COR-L47 (cell line): Measurements from ENCODE around the gene UBE2C.
A peak's percentile ranks its signal among the peaks of the same experiment; 100 is the strongest.
"Not testable (repeated sequence)": the region's sequence is repeated elsewhere in the genome, so short reads cannot be mapped to it uniquely, and the experiment has no call there.

Experiments used
- DNase-seq: peaks from one replicate; lab custom pipeline; 2025; lab: John Stamatoyannopoulos, UW

Gene UBE2C

DNA sequence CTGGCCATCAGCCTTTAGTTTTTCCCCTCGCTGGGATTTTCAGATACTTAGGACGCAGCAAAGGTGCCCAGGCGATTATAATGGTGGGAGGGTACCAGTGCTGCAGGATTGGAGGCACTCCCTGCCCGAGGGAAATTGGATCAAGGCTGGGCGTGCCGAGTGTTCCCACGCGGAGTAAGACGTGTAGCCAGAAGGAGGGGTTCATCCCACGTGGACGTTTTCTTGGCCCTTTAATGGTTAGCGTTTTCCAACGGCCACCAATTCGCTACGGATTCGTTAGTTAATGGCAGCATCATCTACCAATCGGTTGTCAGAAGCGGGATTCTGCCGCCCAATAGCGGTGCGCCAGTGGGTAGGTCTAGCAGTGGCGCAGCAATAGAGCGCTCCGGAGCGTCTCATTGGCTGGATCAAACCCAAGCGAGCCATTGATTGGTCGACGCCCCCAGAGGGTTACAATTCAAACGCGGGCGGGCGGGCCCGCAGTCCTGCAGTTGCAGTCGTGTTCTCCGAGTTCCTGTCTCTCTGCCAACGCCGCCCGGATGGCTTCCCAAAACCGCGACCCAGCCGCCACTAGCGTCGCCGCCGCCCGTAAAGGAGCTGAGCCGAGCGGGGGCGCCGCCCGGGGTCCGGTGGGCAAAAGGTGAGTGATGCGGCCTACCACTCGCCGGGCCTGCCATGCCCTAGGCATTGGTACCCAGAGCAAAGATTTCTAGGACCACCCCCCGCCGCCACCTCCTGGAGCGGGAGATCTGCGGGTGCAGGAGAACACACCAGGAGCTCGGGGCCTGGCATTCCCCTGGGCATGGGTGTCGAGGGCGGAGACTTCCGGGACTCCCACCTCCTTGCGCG is at the start of gene UBE2C:
Gene UBE2C (plus strand): TSS at position 488 of the 849 bp plus-strand sequence. CDS start 52 bp downstream, at position 540.
- DNase-seq: peak; percentile 99

DNA sequence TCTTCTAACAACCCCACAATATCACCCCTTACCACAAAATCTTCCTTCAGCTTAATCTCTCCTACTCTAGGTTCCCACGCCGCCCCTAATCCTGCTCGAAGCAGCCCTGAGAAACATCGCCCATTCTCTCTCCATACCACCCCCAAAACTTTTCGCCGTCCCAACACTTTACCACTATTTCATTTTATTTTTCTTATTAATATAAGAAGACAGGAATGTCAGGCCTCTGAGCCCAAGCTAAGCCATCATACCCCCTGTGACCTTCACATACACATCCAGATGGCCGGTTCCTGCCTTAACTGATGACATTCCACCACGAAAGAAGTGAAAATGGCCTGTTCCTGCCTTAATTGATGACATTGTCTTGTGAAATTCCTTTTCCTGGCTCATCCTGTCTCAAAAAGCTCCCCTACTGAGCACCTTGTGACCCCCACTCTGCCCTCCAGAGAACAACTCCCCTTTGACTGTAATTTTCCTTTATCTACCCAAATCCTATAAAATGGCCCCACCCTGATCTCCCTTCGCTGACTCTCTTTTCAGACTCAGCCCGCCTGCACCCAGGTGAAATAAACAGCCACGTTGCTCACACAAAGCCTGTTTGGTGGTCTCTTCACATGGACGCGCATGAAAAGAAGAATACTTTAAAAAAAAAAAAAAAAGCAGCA is 47.7 kb upstream of the UBE2C start:
- DNase-seq: not testable (repeated sequence)

DNA sequence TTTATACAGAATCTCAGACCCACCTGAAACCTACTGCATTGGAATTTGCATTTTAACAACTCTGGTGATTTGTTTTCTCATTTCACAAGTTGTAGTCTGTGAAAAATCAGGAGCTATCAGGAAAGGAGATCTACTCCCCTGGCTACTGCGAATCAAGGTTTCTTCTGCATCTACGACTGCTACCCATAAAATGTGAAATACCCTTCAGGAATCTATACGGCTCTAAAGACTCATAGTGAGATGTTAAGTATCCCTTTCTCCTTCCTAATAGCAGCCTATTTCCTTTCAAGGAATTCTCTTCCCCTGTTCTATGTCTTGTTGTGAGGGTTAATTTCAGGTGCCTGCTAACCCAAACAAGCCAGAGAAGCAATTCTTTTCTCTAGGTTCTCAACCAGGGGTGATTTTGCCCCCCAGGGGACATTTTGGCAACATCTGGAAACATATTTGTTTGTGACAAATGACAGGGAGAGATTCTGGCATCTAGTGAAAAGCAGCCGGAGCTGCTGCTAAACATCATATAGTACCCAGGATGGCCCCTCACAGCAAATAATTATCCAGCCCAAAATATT is 47.1 kb upstream of the UBE2C start:
- no peak for DNase-seq

DNA sequence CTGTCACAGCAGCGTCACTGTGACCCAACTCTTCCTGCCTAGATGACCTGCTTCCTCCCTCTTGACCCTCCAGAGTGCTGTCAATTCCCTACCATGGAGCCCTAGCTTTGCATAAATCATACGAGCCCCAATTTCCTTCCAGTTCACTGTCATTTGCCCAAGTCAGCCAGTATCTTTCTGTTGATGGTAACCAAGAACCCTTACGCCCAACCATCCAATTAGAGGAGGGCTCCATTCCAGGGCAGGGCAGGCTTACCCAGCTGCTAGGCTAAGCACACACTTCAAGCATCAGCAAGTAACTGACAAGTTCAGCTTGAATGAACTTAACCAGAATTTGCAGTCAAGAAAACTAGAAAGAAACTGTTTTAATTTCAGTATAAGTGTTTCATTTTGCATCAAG is 46.5 kb upstream of the UBE2C start:
- DNase-seq: no peak

DNA sequence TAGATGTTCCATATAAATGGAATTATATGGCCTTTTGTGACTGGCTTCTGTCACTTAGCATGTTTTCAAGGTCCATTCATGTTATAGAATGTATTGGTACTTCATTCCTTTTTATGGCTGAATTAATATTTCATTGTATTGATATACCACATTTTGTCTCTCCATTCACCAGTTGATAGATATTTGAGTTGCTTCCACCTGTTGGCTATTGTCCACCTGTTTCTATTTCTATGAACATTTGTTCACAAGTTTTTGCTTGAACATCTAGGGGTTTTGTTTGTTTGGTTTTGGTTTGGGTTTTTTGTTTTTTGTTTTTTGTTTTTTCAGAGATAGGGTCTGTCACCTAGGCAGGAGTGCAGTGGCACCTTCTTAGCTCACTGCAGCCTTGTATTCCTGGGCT is 44.0 kb upstream of the UBE2C start:
- DNase-seq: no peak

DNA sequence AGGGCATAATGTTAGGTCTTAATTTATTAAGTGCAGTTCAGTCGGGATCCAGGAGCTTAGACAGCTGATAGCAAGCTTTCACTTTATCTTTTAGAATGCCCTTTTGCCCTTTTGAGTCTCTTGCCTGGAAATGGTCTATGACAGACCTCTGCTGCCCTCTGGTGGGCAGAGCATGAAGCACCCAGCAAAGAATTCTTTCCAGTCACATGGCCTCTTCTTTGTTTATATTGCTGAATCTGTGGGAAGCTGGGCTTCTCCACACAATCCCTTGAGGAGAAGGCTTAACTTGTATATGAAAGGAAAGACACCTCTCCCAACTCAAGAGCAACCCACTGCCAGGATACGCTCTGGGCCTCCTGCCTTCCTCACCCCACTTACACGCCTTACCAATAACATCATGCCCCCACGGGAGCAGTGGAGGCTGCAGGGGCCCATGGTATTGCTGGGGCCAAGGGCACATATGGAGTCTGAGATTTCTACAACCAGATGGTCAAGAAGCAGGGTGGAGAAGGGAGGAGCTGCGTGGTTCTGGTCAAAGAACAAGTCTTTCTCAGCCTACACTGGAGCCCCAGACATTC is 41.2 kb upstream of the UBE2C start:
- DNase-seq: peak; percentile 58

DNA sequence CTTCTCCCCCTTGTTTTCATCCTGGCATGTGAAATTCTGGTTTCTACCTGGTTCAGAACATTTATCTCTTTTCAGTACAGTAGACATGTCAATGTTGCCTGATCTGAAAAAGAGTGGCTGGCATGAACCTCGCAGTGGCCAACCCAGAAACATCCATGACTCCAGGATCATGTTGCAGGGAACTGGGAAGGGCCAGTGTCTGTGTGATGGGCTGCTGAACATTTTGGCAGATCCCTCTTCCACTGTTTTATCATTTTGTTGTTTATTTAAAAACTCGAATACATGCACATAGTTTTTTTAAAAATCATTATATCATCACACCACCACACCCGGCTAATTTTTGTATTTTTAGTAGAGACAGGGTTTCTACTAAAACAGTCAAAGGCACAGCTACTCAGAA is 39.8 kb upstream of the UBE2C start:
- DNase-seq: no peak

DNA sequence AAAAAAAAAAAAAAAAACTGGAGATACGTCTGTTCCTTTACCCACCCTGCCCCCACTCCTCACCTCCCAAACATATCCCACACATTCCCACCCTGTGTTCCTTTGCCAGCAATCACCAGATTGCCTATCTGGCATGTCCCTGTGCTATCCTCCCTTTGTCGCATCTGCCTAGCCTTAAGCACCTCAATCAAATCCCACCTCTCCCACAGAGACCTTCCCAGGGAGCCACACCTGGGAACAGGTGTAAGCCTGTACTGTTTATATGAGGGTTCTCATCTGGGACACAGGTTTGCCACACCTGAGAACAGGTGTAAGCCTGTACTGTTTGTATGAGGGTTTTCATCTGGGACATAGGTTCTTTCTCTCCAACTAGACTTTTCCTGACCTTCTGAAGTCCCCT is 37.5 kb upstream of the UBE2C start:
- no peak for DNase-seq

DNA sequence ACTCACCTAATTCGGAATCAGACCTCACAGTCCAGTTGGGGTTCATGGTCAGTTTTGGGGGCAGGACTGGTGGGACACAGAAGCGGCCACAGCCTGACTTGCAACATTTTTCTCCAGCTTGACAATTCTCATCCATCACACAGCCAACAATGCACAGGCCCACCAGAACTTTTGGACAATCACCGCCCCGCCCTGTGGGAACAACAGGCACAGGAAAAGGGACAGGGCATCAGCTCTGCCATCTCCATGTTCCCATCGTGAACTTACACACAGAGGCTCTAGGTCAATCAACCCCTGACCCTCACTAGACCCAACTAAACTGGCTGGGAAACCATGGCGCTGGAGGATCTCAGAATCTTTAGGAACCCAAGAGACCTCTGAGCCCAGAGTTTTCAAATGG is 37.0 kb upstream of the UBE2C start:
- no peak for DNase-seq

DNA sequence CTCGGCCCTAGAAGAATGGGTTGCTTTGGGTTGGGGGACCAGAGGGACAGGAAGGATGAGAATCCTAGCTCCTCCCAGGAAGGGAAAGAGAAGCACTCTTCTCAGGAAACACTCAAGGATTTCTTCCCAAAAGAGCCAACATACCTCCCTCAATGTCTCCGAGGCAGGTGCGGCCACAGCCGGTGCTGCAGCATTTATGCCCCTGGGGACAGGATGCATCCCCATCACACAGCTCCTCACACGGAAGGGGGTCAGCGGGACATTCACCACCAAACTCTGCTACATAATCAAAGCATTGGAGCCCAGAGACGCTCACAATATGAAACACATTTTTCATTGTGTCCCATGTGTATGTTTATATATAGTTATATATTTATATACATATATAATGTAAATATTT is 35.5 kb upstream of the UBE2C start:
- no peak for DNase-seq

DNA sequence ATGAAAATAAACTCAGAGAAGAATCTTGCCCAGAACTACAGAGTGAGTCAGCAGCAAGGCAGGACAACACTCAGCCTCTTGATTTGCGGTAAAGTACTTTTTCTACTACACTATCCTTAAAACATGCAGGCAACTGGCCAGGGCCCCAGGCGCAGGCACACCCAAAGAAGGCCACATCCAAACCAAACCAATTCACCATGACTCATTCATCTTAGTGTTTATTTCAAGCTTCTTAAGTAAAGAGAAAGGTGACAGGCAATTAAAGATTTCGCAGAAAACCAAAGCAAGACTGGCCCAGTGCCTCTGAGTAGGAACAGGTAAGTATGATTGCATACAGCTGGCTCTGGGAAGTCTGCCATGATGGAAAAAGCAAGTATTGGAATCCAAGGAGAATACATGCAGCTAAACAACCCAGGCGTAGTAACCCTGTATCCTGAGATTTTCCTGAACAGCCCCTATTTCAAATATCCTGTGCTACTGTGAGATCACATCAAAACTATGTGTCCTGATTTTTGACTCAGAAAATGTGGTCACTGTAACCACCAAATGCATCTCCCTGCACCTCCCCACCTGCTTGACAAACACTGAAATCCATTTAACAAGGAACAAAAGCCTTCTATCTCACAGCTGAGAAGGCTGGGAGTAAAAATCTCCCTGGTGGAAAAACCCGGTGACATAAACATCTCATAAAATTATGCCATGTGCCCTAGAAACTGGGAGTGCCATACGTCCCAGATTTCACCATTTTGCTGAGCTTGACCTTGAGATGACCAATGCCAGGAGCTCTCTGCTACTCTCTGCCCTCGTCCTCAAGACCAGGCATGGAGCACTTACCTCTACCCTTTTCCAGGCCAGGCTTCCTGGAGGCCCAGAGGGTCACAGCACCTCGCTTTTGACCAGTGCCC is 33.2 kb upstream of the UBE2C start:
- DNase-seq: no peak

DNA sequence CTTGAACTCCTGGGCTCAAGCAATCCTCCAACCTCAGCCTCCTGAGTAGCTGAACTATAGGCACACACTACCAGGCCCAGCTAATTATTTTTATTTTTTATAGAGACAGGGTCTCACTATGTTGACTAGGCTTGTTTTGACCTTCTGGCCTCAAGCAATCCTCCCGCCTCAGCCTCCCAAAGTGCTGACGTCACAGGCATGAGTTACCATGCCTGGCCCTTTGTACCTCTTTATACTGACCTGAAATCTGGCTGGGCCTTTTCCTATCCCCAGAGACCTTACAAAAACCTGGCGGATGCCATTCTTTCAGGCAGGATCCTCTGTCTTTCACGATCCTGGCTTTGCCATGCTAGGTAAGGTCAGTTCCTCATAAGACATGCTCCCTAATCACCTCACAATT is 32.3 kb upstream of the UBE2C start:
- no peak for DNase-seq

DNA sequence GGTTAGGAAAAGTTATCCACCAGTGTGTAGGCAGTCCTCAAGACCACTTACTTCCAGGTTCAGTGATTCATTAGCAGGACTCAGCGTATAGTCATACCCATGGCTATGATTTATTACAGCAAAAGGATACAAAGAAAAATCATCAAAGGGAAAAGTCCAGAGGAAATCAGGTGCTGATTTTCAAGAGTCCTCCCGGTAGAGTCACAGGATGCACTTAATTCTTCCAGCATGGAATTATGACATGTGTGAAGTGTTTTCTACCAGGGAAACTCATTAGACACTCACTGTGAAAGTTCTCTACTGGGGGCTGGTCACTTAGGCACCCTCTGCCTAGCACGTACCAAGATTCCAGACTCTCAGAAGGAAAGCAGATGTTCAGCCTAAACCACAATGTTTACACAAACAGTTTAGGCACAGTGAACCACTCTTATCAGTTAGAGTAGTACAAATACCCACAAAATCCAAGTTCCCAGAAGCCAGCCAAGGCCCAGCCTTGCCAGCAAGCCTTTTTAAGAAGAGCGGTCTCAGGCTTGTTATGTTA is 31.0 kb upstream of the UBE2C start:
- DNase-seq: no peak

DNA sequence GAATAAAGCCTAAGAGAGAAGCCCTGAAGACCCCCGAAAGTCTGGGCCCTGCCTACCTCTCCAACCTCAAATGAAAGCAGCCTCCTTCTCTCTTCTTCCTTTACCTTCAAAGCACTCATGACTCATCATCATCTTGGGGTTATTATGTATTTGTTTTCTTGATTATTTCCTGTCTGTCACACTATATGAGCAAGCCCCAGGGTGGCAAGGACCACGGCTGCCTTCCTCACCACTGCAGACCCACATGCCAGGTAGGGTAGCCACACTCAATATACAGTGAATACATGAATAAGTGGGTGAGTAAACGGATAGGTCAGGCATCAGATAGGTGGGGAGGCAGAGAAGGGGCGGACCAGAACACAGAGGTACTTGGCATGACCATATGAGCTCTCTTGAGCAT is 29.6 kb upstream of the UBE2C start:
- no peak for DNase-seq

DNA sequence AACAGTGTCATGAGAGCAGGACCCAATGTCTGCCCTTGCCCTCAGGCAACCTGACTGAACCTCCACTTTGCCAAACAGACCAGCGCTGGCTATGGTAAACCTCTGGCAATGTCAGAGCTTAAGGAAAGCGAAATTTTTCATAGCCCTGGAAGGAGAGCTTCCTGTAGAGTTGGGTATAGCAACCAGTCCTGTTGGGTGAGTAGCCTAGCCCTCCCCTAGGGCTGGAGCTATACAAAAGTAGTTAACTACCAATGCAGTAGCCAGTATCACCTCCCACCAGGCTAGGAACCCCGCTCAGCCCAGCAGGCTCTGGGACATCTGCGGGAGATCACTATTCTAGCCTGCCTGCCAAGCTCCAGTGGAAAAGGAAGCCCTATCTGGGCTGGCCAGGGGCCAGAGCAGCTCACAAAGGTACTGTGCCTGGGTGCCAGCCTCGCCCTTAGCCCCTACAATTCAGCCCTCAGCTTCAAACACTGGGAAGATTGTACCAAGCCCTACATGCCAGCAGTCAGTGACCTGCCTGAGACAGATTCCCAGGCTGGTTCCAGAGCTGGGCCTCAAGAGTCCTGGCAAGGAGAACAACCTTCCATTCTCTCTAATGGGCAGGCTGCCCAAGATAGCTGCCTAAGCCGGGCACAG is 28.7 kb upstream of the UBE2C start:
- peak; percentile 42 for DNase-seq

DNA sequence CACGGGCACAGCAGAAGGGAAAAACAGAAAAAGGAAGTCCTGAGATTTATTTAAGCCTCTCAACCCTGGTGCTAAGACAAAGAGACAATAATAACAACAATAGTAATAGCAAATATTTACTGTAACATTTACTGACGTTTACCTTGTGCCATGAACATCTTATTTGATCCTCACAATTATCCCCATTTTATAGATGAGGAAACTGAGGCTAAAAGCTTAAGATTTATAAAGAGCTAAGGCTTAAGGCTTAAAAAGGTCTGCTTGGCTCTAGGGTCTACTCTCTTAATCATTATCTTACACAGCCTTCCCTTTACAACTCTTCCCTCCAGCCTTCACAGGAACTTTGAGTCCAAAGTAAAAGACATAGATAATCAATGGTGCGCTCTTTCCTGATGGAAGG is 24.1 kb upstream of the UBE2C start:
- no peak for DNase-seq

DNA sequence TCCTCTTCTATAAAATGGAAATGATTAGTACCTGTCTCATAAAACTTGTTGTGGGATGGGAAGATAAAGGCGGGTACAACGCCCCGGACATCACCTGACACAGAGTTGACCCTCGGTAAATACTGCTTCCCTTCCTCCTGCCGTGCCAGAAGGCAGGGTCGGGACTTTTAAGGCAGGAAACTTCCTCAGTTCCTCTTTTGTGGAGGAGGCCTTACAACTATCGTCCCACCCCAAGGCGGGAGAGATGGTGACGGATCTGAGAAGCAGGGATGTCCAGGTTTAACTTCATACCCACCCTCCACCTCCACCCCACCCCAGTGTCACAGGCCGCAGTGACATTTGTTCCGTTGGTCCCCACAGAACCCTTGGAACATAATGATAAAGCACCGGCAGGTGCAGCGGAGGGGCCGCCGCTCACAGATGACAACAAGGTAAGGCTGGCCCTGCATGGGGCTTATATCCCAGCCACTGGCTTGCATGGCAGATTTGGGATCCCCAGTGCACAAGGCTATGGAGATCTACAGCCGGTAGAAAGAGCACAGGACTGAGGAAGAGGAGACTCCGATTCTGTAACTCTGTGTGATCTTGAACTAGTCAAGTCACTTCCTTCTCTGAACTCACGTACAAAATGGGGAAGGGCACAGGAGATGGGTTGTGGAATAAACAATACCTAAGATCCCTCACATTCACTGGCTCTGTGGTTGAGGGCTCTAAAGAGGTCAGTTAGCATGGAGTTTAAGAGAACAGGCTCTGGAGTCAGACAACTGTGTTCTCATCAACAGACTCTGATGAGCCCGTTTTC is 19.9 kb upstream of the UBE2C start:
- DNase-seq: no peak

DNA sequence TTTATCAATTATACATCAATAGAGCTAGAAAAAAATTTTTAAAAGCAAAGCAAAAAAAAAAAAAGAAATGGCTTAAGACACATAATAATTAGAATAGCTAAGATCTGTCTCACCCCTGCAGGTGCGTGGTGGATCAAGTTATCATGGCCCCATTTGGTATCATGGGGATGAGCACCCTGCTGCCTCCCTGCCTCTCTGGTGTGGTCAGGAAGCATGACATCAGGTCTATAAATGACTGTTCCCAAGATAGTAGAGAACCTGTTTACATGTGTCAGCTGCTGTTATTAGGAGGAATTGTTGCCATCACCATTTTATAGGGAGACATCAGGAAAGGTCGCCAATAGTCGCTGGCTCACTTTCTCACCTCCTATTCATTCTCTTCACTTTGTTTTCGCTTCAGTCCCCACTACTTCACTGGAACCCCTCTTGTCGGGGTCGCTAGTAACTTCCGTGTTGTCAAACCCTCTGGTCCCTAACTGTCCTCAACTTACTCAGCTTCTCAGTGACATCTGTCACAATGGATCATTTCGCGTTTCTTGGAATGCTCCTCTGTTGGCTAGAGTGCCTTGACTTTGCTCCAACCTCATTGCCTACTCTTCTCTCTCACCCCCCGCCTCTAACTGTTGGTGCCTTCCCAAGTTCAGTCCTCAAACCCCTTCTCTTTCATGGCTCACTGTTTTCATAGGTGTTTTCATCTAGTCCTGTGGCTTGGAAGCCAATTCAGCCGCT is 15.9 kb upstream of the UBE2C start:
- DNase-seq: no peak

DNA sequence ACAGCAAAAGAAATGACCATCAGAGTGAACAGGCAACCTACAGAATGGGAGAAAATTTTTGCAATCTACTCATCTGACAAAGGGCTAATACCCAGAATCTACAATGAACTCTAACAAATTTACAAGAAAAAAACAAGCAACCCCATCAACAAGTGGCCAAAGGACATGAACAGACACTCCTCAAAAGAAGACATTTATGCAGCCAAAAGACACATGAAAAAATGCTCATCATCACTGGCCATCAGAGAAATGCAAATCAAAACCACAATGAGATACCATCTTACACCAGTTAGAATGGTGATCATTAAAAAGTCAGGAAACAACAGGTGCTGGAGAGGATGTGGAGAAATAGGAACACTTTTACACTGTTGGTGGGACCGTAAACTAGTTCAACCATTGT is 14.9 kb upstream of the UBE2C start:
- not testable (repeated sequence) for DNase-seq
